ENCODE measurements around the gene WNT7B.
"Not testable (repeated sequence)": the region's sequence is repeated elsewhere in the genome, so short reads cannot be mapped to it uniquely, and the experiment has no call there.

The WNT7B gene

GRCh38 chr22:46008291-46008690 is 31.3 kb upstream of the WNT7B start:
- no peak for DNase-seq (ENCODE audit: low read depth in 2 of 2)

GRCh38 chr22:46007848-46008261 is 30.9 kb upstream of the WNT7B start:
- no peak for DNase-seq (ENCODE audit: low read depth in 2 of 2)

GRCh38 chr22:46007003-46007847 is 30.3 kb upstream of the WNT7B start:
- DNase-seq (ENCODE audit: low read depth in 2 of 2): no peak

- DNase-seq (ENCODE audit: low read depth in 2 of 2): peak; percentile 67 to 87
Measured at GRCh38 chr22:46006379-46007002, 29.5 kb upstream of the WNT7B start.

GRCh38 chr22:46005116-46005705 is 28.2 kb upstream of the WNT7B start:
- not testable (repeated sequence) for DNase-seq (ENCODE audit: low read depth in 2 of 2)

- no peak for DNase-seq (ENCODE audit: low read depth in 2 of 2)
Measured at GRCh38 chr22:46004105-46004866, 27.3 kb upstream of the WNT7B start.

GRCh38 chr22:46003271-46004091 is 26.5 kb upstream of the WNT7B start:
- DNase-seq (ENCODE audit: low read depth in 2 of 2): no peak

GRCh38 chr22:46002757-46003270 is 25.9 kb upstream of the WNT7B start:
- no peak for DNase-seq (ENCODE audit: low read depth in 2 of 2)

GRCh38 chr22:46001426-46002106 is 24.6 kb upstream of the WNT7B start:
- DNase-seq (ENCODE audit: low read depth in 2 of 2): no peak

- no peak for DNase-seq (ENCODE audit: low read depth in 2 of 2)
Measured at GRCh38 chr22:46001046-46001425, 24.1 kb upstream of the WNT7B start.

GRCh38 chr22:46000081-46001027 is 23.4 kb upstream of the WNT7B start:
- DNase-seq (ENCODE audit: low read depth in 2 of 2): no peak

- DNase-seq (ENCODE audit: low read depth in 2 of 2): no peak
Measured at GRCh38 chr22:45999379-45999971, 22.5 kb upstream of the WNT7B start.

GRCh38 chr22:45998638-45999378 is 21.8 kb upstream of the WNT7B start:
- no peak for DNase-seq (ENCODE audit: low read depth in 2 of 2)

- DNase-seq (ENCODE audit: low read depth in 2 of 2): no peak
Measured at GRCh38 chr22:45997777-45998637, 21.0 kb upstream of the WNT7B start.

GRCh38 chr22:45997077-45997776 is 20.3 kb upstream of the WNT7B start:
- no peak for DNase-seq (ENCODE audit: low read depth in 2 of 2)

- no peak for DNase-seq (ENCODE audit: low read depth in 2 of 2)
Measured at GRCh38 chr22:45996241-45997076, 19.5 kb upstream of the WNT7B start.

All from stimulated activated CD4-positive, alpha-beta T cell treated with anti-CD3 and anti-CD28 coated beads, Interleukin-12 subunit alpha, Interleukin-12 subunit beta, amount 100 ng/mL, for 24 hours (primary cell).